Prostate gland (tissue), 1 donor: Measurements from ENCODE around the gene ACP6.

Source experiments
- POLR2A ChIP-seq: fragments of 450-650 bp; IDR thresholded peaks from one replicate; pipeline ENCODE4 v1.6.1; 2016; ENCODE audit warnings: antibody characterized with exemption, mild to moderate bottlenecking
- POLR2AphosphoS5 ChIP-seq: sonication (generic); formaldehyde crosslinking; IDR thresholded peaks from one replicate; pipeline ENCODE4 v1.6.1; 2017; ENCODE audit warnings: antibody characterized with exemption

DNA sequence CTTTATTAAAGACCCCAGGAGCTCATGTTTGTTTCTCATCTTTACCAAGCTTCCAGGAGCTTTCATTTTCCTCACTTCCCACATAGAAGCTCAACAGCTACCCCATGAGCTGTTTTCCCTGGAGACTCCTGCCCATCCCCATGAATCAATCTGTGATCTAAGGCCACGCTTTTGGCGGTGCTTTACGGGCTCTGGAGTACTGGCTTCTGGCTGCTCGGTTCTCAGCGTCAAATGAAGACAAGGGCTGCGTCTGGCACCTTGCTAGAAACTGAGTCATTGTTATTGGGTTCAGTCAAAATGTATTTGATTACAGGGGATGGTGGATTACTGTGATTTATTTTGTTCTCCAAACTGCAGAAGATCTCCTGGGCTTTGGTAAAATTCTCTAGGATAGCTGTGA lies 39.9 kb downstream of the ACP6 start:
- TF ChIP-seq POLR2A (no peak), POLR2AphosphoS5 (no peak)
